Eye (tissue), 1 donor: Measurements from ENCODE around the gene CPSF7.

Experiments used
- DNase-seq: peaks from one replicate; pipeline ENCODE4 v3.0.0-alpha.2; 2015

Gene CPSF7

DNA sequence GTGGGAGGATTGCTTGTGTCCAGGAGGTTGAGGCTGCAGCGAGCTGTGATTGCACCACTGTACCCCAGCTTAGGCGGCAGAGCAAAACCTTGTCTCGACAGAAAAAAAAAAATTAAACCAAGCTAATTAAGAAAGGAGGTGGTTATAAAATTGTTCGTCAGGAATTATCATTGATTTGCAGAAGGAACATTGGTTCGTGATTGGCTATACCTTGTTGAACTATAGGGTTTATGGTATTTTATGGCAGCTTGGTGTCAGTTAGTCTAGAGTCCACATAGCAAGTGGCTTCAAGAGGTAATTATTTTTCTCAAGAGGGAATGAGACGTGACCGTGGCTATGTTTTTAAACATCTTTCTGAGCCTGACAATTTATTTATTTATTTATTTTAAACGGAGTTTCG is 48.9 kb downstream of the CPSF7 start:
- no peak for DNase-seq

DNA sequence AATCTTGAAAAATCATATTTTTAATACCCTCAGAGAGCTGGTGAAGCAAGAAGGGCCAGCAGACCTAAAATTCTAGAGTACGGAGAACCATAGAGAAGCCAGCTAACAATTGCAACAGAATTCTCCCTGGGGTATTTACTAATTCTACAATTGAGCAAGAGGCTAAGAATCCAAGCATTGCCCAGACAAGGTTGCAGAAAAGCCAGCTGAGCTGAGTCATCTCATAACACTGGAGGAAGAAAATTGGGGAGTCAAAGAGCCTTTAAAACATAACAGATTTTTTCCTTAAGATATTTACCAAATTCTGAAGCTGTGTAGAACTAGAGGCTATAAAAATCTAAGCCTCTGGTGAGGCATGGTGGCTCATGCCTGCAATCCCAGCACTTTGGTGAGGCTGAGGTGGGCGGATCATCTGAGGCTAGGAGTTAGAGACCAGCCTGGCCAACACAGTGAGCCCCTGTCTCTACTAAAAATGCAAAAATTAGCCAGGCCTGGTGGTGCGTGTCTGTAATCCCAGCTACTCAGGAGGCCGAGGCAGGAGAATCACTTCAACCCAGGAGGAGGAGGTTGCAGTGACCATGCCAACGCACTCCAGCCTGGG is 51.0 kb downstream of the CPSF7 start:
- DNase-seq, result no peak

DNA sequence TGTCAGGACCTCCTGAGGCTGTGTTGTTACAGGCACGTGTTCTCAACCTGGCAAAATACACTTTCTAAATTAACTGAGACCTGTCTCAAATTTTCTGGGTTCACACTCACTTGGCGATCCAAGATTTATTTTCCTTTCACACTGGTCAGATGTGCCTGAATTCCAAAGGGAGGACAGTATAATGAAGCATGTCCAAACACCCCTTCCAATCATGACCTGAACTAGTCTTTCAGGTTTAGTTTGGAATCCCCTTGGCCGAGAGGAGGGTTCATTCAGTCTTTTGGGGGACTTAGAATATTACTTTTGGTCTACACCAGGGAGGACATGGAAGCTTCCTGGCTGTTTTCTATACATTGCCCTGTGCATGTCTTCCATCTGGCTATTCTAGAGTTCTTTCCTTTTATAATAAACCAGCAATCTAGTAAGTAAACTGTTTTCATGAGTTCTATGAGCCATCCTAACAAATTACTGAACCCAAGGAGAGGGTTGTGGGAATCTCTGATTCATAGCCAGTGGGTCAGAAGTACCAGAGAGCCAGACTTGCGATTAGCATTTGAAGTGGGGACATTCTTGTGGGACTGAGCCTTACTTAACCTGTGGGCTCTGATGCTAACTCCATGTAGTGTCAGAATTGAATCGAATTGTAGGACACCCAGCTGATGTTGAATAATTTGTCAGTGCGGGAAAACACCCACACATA is 52.2 kb downstream of the CPSF7 start:
- no peak for DNase-seq

DNA sequence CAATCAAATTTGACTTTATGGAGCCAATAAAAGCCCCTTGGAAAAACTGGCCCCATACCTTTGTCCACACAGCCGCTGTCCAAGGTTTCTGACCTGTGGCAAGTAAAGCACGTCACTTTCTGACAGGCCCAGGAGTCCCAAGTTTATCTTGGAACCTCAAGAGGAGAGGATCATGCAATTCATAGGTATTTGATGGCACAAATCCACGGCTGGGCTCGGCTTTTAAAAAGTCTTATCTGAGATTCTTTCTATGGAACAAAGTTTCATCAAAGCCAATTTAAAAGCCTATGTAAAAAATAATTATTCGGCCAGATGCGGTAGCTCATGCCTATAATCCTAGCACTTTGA is 54.0 kb downstream of the CPSF7 start:
- DNase-seq, result no peak

DNA sequence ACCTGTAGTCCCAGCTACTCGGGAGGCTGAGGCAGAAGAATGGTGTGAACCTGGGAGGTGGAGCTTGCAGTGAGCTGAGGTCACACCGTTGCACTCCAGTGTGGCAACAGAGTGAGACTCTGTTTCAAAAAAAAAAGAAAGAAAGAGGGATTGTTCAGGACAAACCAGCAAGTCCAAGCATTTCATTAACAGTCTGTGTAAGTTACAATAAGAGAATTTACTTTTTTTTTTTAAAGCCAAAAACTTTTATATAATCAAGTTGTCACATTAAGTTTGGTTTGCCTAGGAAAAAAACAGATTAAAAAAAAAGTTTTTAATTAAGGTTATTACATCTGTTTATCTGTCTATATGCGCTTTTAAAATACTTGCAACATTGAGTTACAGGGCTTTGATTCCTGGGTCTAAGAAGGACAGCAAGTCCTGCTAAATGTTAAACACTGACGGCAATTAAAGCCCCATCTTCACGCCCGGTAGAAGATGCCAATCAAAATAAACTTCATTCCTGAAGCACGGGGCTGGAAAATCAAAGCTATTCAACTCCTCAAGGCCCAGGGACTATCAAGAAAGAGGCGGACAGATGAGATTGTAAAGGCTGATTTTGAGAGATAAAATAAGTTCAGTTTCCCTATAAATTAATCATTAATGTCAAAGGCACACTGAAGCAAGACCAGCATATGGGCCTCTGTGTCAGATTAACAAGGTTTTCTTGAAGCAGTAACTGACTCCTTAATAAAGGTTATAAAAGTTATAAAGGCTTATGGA is 56.9 kb downstream of the CPSF7 start:
- peak; percentile 32 for DNase-seq

DNA sequence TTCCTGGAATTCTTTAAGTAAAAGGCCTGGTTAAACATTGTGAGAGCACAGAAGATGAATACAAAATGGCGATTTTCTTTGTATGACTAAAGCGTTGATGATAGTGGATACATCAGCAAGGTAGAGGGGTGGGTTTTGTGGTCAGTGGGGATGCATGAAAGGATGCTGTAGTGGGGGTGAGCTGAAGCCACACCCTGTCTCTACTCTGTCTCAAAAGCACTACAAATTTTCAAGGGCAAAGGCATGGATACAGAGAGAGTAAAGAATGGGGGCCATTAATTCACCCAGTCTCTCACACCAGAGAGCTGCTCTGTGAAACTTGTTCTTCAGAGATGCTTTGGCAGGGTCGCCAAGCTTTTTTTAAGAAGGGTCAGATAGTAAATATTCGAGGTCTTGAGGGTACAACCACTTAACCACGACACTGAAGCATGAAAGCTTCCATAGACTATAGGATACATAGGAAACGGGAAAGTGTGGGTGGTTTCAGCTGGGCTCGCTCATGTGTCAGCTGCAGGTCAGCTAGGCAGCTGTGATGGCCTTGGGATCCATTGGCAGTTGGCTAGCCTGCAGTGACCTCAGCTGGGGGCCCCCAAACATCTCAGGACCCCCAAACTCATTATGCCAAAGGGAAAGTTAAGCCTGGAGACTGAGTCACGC is 59.3 kb downstream of the CPSF7 start:
- no peak for DNase-seq

DNA sequence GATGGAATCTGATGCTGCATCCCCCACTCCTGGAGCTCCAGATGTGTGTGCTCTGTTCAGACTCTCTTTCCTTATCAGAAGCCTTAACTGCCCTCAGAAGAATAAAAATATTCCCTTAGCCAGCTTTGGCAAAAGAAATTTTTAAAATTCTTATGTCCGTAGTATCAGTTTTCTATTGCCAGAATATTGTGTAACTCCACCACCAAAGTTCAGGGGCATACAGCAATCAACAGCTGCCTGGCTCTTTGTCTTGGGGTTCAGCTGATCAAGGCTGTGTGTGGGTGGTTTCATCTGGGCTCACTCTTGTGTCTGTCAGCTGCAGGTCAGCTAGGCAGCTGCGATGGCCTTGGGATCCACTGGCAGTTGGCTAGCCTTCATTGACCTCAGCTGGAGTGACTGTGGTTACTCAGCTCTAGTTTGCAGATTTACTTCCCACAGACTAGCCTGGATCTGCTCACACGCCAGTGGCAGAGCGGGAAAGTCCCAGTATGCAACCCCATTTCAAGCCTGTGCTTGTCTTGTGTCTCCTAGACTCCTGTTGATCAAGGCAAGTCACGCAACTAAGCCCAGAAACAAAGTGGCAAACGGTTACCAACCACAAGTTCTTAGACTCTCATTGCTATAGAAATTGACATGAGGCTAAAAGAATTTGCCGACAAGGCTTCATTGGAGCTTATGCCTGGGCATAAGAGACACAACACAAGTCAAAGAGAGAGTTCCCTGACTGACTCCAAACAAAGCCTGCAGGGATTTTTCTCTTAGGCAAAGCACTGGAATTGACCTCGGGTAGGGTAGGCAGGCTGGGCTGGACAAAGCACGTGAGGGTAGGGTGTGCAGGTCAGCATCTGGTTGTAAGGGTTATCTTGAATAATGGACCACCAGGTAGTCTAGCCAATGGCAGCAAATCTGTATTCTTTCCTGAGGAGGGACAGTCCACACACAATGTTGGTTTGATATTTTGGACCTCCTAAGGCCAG is 60.1 kb downstream of the CPSF7 start:
- DNase-seq, result no peak

DNA sequence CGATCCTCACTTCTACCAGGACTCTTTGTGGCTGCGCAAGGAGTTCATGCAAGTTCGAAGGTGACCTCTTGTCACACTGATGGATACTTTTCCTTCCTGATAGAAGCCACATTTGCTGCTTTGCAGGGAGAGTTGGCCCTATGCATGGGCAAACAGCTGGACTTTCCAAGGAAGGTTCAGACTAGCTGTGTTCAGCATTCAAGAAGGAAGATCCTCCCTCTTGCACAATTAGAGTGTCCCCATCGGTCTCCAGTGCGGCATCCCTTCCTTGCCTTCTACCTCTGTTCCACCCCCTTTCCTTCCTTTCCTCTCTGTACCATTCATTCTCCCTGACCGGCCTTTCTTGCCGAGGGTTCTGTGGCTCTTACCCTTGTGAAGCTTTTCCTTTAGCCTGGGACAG is 61.1 kb downstream of the CPSF7 start:
- no peak for DNase-seq

DNA sequence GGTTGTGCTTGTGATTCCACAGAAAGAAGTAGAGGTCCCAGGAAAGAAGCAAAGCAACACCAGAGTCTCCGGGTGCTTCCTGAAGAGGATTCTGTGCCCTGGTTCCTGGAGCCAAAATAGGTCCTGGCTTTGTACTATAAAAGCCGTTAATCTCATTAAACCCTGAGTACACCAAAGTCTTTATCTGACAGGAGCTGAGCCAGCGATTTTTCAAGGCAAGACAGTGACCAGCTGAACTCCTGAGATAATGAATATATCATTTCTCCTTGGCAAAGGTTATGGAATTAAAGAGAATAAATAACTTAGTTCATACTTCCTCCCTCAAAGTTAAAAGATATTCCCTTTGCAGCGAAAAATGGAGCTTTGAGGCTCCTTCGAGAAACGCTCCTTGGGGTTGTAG is 62.4 kb downstream of the CPSF7 start:
- no peak for DNase-seq

DNA sequence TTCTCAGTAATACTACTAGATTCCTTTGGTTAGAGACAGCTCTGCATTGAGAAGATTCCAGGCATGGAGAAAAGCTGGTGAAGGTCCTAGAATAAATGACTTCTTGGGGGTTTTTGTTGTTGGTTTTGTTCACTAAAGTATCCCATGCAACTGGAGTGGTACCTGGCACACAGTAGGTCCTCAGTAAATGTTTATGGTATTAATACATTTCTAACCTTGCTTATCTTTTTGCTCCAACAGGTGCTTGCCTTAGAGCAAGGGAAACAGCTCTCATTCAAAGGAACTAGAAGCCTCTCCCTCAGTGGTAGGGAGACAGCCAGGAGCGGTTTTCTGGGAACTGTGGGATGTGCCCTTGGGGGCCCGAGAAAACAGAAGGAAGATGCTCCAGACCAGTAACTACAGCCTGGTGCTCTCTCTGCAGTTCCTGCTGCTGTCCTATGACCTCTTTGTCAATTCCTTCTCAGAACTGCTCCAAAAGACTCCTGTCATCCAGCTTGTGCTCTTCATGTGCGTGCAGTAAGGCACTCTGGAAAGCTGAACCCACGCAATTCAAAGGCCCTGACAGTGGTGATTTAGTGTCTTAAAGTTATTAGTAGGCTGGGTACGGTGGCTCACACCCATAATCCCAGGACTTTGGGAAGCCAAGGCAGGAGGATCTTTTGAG is 65.6 kb downstream of the CPSF7 start:
- no peak for DNase-seq

DNA sequence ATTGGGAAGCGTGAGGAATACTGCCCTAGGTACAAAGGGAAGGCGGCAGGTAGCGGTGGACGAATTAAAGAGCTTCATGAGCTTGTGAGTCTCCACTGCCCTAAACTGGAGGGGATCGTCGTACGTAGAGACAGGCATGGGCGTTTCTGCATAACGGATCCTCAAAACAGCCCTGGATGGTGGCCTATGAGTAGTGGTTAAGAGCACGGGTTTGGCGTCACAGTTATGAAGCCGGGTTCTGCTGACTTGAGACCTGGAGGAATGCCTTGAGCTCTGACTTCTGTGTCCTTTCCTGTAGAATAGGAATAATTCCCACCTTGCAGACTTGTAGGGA is 67.3 kb downstream of the CPSF7 start:
- no peak for DNase-seq

DNA sequence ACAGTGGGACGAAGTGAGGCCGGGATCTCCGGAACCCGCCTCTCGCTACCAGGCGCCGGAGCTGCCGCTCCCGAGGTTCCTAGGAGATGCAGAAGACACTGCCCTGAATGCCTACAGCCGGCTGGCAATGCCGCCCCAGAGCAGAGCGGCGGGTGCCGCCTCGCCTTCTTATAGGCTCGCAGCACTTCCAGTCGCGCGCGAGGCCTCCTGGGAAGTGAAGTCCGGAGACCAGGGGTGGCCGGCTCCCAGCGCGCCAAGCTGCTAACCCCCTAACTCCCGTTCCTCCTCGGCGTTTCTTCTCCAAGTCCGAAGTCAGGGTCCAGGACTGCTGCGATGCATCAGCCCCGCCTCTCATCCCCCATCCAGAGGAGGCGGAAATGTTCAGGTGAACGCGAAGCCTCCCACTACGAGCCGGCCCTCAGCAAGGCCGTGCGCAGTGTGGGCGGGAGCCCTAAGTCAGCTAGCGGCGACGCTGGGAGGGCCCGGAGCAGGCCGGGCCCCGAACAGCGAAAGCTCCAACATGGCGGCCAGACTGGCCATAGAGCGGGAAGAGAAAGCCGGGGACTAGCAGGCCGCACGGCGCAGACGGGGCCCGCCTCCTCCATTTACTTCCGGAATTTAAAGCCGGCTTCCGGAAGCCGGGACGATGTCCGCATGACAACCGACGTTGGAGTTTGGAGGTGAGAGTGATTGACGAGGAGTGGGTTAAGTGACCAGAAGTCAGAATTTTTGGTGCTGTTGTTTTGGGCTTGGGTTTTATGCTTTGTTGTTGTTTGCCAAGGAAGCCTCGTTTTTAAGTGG is 67.8 kb downstream of the CPSF7 start, which contains the start of the genes CYB561A3 and TMEM138:
Gene CYB561A3 (minus strand): TSS at position 142 of the 801 bp plus-strand sequence. CDS start 5,169 bp downstream, outside the sequence.
Gene TMEM138 (plus strand): TSS at position 634 of the 801 bp plus-strand sequence. CDS start 2,017 bp downstream, outside the sequence.
- DNase-seq, result peak; percentile 97

DNA sequence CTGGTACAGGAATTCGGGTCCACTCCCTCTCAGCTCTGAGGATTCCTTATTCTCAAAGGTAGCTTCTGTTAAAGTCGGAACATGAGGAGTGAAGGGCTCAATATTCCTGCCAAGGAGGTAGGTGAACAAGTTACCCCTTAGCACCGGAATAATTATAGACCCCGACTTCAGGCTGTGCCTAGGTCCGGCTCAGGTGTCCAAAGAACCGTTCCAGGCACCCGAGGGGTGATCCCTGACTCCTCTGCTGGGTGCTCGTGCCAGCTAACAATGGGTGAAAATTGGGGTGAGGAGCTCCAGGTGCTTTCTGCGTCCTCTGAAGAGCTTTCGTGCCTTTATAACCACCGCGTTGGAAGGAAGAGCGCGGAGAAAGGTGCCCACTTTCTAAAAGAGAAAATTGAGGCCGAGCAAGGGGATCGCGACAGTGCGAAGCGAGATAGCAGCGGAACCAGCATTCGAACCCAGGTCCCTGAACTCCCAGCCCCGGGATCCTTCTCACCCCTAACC is 68.5 kb downstream of the CPSF7 start:
- DNase-seq, result no peak

DNA sequence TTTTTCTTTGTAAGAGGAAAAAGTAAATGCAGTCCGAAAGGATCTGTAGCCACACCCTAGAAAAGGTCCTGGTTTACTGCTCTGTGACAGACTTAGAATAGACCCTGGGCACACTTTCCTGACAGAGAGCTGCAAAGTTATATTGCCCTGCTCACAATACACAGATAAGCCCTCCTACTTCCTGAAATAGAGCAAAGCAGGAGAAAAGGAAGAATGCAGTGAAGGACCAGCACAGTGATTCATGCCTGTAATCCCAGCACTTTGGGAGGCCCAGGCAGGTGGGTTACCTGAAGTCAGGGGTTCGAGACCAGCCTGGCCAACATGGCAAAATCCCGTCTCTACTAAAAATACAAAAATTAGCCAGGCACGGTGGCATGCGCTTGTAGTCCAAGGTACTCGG is 70.3 kb downstream of the CPSF7 start:
- DNase-seq, result no peak

DNA sequence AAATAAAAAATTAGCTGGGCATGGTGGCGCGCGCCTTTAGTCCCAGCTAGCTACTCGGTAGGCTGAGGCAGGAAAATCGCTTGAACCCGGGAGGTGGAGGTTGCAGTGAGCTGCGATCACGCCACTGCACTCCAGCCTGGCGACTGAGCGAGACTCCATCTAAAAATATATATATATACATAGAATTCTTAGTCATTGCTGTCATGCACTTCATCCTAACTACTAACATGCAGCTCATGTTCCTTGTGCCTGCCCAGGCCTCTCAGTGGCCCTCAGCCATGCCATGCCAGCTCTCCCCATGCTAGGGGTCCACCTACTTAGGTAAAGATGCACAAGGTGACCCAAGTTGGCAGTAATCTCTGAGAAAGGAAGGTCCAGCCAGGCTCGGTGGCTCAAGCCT is 71.2 kb downstream of the CPSF7 start:
- DNase-seq, result no peak

DNA sequence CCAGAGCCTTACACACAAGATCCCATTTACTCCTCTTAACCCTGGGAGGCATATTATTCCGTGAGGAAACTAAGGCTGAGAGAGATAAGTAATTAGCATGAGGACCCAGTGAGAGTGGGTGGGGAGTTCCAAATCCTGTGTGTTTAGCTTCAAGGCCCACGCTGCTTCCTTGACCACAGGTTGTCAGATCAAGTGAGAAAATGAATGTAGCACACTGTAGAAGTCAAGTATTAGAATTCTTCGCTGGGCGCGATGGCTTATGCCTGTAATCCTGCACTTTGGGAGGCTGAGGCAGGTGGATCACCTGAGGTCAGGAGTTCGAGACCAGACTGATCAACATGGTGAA is 71.9 kb downstream of the CPSF7 start:
- DNase-seq, result no peak

DNA sequence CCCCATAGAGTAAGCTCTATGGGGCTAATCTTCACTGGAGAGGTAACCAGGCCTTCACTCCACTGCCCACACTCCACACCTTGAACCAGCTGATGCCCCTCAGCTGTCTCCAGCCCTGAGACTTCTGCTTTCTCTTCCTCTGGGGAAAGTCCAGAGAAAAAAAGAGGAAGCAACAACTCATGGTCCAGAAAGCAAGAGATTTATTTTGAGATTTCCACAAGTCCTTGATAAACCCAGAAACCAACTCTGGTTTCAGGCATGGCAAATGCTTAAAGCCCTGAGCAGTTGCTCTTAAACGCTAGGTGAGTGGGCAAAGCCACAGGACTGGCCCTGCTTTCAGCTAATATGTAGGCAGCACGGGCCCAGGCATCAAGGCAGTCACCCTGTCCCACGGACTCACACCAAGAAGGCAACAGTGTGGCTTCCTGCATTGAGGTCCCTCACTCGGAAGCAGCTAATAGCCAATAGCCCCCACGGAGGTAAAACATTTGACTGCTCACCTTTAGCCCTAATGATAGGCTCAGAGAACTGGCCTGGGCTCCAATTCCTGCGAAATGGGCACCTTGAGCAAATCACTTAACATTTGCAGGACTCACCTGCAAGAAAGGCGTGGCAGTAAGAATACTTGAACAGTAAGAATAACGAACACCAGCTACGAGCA is 72.4 kb downstream of the CPSF7 start:
- DNase-seq, result no peak

DNA sequence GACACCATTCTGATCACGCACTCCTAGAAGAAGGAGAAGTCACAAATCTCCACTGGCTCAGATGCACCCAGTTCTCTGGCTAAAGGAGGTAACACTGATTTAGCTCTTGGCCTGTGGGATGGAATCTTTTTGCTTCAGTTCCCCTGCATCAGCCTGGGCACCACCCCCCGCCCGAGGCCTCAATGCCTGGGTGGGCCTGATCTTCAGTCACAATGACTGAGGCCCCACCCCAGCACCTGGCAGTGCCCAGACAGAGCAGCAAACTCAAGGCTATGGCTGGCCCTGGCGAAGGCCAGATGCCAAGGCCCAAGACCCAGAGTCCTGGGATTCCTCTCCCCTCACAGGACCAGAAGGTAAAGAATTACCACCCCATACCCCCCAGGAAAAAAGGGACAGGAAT is 73.1 kb downstream of the CPSF7 start:
- DNase-seq, result no peak

DNA sequence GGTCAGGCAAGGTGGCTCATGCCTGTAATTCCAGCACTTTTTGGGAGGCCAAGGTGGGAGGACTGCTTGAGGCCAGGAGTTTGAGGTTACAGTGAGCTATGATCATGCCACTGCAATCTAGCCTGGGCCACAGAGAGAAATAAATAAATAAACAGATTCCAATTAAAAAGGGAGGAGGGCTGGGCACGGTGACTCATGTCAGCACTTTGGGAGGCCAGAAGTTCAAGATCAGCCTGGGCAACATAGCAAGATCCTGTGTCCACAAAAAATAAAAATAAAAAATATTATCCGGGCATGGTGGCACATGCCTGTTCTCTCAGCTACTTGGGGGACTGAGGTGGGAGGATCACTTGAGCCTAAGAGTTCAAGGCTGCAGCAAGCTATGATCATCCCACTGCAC is 75.6 kb downstream of the CPSF7 start:
- DNase-seq, result no peak
